HL-60/S4 treated with phorbol 12-myristate 13-acetate at 8.2 ng/mL for 4 days and 3 days (cell line): ENCODE data around the gene SLC25A10.
"Not testable (repeated sequence)": the region's sequence is repeated elsewhere in the genome, so short reads cannot be mapped to it uniquely, and the experiment has no call there.

Source experiments
- in situ Hi-C: fragments of 300-500 bp; cut with MboI; formaldehyde crosslinking; loops from 2 replicates; pipeline ENCODE4 v1.15.0; 2022; ENCODE audit warnings: low sequenced_read_pairs

Gene SLC25A10, protein sequence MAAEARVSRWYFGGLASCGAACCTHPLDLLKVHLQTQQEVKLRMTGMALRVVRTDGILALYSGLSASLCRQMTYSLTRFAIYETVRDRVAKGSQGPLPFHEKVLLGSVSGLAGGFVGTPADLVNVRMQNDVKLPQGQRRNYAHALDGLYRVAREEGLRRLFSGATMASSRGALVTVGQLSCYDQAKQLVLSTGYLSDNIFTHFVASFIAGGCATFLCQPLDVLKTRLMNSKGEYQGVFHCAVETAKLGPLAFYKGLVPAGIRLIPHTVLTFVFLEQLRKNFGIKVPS

DNA sequence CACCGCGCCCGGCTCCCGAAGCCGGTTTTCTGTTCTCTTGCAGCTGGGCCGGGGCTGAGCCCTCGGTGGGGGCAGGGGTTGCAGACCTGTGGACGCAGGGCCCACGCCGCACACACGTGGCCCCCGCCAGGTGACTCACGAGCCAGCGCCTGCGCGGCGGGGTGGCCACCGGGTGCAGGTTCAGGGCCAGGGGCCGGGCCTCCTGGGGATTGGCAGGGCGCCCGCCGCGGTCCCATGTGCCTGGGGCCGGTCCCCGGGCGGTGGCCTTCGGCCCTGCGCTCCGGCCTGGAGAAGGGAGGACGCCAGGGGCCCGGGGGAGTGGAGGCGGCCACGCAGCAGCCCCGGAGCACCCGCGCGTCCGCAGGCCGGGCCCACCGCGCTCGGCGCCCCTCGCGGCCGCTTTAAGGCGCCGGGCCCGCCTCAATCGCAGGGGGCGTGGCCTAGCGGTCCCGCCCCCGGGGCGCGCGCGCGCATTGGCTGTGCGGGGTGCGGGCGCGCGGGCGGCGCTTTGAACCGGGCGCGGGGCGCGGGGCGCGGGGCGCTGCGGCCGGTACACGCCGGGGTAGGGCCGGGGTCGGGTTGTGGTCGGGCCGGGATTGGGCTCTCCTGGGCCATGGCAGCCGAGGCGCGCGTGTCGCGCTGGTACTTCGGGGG lies at the start of gene SLC25A10:
Gene SLC25A10 (plus strand): TSS at position 471 of the 654 bp plus-strand sequence. CDS start 143 bp downstream, at position 614.
- in situ Hi-C loops: no loop called here

DNA sequence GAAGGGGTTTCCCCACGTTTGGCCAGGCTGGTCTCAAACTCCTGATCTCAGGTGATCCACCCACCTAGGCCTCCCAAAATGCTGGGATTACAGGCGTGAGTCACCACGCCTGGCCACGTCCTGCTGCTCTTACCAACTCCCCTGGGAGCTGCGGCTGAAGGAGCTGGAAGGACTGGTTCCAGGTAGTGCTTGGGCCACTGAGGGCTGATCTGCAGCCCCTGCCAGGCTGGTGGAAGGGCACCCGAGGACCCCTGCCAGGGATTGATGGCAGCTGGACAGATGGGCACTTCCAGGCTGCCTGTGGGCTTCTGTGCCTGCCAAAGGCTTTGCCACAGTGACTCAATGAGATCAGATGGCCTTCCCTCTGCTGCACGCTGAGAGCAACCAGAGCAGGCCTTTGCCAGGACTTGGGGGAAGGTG lies 48.0 kb upstream of the SLC25A10 start:
- in situ Hi-C loops: no loop called here

DNA sequence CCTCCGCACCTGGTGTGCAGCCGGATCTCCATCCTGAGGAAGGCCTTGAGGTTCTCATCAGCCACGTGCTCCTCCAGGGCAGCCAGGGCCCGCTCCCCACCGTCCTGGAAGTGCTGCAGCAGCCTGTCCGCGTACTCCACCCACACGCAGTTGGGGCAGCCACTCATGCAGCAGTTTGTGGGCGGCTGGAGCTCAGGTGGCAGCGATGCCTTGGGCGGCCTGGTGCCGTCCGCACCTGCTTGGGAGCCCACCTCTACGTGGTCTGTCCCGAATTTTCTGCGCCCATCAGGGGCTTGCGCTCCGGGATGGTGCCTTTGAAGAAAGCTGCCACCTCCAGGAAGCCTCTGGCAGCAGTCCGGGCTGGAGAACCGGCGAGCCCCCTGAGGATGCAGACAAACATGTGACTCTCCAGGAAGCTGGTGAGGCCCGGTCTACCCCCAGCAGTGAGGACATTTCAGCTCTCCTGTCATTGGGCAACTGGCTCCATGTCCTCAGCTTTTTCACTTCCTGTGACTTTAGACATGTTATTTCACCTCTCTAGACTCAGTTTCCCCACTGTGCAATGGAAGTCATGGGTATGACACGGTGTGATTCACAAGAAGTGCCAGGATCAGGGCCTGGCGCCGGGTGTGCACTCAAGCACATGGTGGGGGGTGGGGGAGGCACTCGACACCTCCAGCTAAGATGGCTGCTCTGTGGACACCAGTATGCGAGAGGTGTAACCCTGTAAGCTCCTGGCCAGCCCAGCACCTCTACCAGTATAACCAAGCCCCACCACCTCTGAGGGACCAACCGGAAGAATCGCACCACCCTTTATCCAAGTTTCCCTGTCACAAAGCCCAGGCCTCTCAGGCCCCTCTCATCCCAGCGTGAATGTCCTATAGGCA lies 46.6 kb upstream of the SLC25A10 start:
- in situ Hi-C loops: no loop called here

DNA sequence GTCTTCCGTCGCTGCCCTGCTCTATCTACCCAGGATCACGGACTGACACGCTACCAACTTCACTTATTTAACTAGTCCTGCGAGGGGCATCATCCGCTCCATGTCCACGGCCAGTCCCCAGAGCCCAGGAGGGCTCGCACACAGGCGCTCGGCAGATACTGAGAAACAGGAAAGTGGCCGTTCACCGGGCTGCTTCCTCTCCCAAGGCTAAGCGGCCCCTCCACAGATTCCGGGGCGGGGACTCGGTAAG lies 46.1 kb upstream of the SLC25A10 start:
- in situ Hi-C loops: no loop called here

DNA sequence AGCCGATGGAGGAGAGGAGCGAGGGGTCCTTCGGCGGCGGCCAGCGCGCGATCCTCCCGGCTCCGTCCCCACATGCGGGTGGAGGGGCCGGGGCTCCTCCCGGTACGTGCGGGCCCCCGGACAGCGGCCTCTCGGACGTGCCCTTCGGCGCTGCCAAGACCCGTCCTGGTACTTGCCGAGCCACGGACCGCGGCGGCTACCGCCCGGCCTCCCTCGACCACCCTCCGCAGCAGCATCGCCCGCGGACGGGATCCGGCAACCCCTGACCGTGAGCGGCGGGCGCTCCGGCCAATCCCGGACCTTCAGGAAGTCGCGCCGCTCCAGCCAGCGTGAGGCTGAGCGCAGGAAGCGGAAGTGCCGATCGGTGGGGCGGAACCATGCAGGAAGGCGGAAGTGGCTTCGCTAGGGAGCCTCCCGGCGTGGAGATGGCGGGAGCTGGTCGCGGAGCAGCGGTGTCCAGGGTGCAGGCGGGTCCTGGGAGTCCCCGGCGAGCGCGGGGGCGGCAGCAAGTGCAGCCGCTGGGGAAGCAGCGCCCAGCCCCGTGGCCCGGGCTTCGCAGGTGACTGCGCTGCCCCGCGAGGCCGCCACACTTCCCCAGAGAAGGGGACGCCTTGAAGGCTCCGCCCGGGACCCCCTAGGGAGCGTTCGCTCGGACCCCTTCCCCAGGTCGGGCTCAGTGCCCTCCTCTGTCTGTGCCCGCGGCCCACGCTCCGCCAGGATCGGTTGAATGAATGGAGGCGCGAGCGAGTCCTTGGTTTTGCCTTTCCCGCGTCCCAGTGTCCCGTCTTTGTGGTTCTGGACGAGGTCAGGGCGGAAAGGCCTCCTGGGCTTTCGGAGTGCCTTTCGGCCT lies 45.5 kb upstream of the SLC25A10 start, which contains the start of the genes CCDC137 and OXLD1:
Gene CCDC137 (plus strand): TSS at position 396 of the 850 bp plus-strand sequence. CDS start 30 bp downstream, at position 426.
Gene OXLD1 (minus strand): TSS at position 264 of the 850 bp plus-strand sequence. CDS start 28 bp downstream, at position 236.
- in situ Hi-C loops: no loop called here

DNA sequence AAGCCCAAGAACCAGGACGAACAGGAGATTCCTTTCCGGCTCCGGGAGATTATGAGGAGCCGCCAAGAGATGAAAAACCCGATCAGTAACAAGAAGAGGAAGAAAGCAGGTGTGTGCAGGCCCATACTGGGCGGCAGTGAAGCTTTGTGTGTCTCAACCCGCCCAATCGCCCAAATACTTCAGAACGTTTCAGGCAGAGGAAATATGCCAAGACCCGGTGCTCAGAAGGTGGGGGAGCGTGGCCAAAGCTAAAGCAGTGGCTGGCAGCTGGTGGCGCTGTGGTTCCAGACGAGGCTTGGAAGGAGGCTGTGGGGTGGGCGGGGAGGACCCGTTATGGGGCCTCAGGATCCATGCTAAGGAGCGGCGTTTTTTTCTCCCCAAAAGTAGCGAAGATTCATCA lies 44.3 kb upstream of the SLC25A10 start:
- in situ Hi-C loops: no loop called here

DNA sequence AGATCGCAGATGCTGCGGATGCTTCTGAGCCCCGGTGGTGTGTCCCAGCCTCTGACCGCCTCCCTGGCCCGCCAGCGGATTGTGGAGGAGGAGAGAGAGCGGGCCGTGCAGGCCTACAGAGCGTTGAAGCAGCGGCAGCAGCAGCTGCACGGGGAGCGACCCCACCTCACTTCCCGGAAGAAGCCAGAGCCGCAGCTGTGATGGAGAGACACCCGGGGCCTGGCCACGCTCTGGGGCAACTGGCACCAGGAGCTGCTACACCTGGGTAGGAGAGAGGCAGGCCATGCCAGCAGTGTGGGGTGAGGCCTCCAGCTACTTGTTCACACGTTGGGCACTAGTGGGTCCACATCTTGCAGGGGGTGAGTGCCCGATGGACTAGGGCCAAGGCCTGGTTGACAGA lies 39.6 kb upstream of the SLC25A10 start:
- in situ Hi-C loops: no loop called here

DNA sequence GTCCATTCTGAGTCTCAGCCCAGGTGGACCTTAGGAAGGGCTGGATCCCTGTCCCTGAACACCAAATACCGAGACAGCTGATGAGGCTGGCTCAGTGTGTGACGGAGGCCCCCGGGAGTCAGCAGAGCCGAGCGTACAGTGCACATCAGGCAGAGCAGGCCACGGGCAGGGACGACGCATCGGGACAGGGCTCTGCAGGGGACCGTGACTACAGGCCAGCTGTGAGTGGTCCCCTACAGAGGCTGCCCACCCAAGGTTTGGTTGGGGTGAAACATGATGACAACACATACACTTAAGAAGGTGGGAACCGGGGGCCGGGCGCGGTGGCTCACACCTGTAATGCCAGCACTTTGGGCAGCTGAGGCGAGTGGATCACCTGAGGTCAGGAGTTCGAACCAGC lies 39.1 kb upstream of the SLC25A10 start:
- in situ Hi-C loops: no loop called here

DNA sequence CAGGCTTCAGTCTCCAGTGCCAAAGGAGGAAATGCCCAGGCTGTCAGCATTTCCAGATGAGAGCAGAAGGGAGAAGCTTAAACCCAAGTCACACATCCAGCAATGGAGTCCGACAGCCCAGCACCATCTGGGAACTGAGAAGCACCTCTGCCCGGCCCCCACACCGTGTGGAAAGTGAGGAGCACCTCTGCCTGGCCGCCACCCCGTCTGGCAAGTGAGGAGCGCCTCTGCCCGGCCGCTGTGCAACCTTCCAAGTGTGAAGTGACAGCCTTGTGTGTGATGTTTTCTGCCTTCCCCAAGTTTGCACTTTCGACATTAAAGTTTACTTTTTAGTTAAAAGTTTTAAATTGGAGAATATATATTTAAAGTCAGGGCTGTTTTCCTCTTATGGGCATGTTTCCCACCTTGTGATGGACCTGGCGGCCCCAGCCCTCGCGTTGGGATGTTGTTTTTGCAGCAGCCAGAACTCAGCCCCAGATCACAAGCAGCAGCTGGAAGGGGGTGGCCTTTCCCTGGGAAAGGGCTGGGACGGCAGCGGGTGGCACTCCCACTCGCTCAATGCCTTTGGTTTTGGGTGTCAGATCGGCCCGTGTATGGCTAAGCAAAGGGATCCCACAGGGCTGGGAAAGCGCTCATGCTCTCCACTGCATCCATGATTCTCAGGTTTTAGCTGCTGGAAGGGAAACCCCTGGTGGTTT lies 38.4 kb upstream of the SLC25A10 start:
- in situ Hi-C loops: no loop called here

DNA sequence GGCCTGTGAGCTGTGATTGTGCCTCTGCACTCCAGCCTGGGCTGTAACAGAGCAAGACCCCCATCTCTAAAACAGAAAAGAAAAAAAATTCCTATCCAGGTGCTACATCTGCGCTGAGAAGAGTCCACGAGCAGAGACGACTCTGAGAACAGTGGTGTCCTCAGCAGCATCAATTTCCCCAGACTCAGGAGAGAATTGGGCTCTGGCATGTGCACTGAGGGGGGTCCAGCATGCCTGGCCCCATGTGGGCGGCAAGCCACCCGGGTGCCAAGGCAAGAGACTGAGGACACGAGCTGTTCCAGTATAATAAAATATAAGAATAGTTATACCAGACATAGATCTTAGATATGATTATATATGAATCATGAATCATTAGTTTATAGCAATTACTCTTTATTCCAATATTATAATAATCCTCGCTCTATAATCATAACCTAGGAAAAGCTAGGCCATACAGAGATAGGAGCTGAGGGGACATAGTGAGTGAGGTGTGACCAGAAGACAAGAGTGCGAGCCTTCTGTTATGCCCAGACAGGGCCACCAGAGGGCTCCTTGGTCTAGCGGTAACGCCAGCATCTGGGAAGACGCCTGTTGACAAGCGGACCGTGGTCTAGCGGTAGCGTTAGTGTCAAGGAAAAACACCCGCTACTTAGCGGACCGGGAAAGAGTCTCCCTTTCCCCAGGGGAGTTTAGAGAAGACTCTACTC lies 36.4 kb upstream of the SLC25A10 start:
- in situ Hi-C loops: not testable (repeated sequence)

DNA sequence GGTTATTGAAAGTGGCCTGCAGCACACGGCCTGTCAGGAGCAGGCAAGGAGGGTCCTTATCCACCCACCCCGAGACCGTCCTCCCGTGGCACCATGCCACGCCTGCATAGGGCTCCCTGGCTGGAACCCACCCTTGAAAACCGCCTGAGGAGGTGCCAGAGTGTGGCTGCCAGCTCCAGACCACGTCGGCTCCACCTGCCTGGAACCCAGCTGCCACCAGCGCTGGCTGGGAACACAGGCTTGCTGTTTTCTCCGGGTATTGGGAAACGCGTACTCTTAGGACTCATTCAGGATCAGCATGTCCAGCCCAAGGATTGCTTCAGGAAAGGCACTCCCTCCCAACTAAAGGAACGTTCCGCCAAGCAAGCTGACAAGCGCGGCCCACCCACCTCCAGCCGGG lies 35.2 kb upstream of the SLC25A10 start:
- in situ Hi-C loops: no loop called here

DNA sequence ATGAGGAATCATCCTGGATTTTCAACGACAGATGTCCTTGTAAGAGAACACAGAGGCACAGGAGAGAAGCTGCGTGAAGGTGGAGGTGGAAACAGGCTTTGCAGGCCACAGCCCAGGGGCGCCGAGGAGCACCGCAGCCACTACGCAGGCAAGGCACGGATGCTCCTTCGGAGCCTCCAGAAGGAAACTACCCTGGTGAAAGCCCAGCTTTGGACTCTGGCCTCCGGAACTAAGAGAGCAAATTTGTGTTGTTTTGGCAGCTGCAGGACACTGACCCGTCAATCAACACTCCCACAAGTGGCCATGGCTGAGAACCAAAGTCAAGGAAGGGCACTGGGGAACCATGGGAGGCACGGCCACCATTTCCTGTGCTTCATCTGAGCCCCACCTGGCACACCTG lies 31.9 kb upstream of the SLC25A10 start:
- in situ Hi-C loops: no loop called here

DNA sequence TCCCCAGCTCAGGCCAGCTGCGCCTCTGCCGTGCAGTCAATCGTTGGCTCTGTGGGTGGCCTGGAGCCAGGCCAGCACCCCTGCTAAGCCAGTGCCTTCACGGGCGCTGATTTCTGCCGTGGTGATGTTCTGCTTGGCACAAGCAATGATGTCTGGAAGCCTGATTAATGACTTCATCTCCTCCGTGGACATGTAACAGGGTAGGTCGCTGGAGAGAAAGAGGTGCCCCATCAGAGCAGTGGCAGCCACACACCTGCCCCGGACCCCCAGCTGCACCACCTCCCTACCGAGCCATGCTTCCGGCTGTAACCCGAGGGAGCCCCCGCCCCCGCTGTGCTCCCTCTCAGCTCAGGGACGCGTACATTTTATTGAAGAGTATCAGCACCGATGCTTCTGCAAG lies 30.4 kb upstream of the SLC25A10 start:
- in situ Hi-C loops: no loop called here

DNA sequence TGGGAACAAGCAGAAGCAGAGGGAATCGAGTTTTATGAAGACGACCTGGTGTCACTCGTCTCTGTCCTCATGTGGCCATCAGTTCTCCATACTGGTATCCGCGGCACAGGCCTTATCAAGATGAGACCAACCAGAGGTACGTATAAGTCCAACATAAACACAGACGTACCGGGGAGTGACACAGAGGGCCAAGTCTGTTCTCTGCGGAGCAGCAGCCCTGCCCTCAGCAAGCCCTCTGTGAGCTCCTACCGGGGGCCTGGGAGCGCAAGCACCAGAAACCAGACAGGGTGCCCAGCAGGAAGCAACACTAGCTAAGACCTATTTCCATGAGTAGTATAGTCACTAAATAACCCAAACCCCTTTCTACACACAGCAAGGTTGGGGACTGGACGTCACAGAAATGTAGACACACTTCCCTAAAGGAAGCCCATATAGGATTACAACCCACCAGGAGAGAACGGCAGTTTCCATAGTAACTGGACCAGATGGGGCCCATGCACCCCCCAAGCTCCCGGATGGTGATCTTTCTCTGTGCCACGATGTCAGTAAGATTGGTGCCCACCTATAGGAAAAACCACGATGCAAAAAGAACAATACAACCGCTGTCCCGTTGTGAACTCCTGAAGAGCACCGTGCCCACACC lies 29.4 kb upstream of the SLC25A10 start:
- in situ Hi-C loops: no loop called here

DNA sequence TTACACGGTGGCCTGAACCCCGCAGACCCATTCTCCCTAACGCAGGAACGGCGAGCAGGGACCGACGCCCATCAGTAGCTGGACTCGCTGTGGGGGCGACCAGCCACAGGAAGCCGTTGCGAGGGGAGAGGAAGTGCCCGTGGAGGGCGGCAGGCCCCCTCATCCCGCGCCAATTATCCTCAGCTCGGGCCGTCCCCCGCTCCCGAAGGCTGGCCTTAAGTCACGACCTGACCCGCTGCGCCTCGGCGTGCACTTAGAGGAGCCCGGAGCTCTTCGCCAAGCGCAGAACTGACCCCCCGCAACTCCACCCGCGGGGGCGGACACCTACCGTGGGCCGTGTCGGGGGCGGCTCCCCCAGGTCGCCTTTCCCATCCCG lies 28.9 kb upstream of the SLC25A10 start:
- in situ Hi-C loops: no loop called here

DNA sequence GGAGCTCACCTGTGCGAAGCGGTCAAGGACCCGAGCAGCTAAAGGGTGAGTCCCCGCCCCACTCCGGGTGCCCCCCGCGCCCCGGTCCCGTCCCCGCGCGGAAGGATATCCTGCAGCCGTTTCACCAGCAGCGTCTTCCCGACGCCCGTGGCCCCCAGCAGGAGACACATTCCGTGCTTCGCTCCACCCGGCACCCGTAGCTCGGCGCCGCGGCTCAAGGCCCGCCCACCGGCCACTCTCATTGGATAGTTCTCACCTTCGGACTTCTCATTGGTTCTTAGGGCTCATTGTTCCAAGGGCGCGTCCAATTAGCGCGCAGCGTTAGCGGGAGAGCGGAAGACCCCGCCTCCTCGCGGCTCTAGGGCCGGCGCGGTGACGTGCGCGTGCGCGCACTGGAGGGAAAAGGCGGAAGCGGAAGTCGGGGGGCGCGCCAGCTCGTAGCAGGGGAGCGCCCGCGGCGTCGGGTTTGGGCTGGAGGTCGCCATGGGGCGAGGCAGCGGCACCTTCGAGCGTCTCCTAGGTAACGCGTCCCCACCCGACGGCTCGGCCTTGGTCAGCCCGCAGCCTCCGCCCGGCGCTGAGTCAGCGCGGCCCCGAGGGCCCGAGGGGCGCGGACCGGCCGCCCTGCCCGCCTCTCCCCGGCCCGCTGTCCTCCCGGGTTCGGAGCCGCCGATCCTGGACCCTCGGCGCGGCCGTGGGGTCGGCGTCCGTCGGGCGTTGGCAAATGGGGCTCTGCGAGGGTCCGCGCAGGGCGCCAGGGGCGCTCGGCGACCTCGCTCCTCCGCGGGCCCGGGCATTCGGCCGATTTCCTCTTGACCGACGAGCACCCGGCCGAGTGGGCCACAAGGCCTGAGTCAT lies 28.3 kb upstream of the SLC25A10 start, which contains the start of the genes ARL16 and HGS:
Gene ARL16 (minus strand): TSS at position 214 of the 858 bp plus-strand sequence. CDS start 44 bp downstream, at position 170.
Gene HGS (plus strand): TSS at position 428 of the 858 bp plus-strand sequence. CDS start 56 bp downstream, at position 484.
- in situ Hi-C loops: no loop called here

DNA sequence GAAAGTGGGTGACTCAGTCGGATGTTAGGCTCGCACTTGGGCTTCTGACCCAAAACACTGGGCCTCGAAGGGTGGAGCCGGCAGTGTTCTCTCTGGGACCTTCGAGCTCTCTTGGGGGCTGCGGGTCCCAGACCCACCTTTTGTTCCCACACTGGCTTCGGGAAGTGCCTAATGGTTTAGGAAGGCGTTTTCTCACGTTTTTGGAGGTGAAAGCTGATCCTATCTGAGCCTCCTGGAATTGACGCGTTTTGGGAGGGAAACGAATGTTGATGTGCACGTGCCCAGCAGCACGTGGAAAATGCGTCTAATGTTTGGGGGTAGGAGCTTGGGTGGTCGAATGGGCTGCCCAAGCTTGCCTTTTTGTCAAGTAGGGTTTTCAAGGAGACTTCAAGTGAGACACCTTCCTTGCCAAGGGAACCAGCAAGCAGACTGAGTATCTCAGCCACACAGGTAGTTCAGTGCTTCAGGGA lies 27.6 kb upstream of the SLC25A10 start:
- in situ Hi-C loops: no loop called here

DNA sequence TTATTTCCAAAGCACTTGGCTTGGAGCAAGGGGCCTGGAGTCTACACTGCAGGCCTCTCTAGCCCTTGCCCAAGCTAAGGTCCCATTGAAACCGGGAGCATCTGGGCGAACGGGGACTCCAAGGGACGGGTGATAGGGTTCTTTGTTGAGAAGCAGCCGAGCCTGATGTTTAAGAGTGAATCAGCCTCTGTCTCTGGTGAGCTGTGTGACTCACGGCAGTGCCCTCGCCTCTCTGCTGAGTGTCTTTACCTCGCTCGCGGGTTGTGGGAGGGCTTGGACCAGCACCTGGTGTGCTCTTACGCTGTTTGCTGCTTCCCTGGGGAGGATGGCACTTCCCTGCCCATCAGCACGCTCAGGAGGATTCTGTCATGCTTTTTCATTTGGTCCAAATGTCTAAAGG lies 27.0 kb upstream of the SLC25A10 start:
- in situ Hi-C loops: no loop called here
